T-helper 1 cell treated with Interleukin-12 subunit alpha and Interleukin-12 subunit beta and Interleukin-4 antibody, amounts not matched to agents 30 ng/mL and 1 ng/mL, for 36 hours (primary cell): ENCODE measurements around the gene CYP51A1. TPM values are rescaled to one million over a fixed set of nuclear protein-coding genes. Genes with fewer than 3 reads are reported as not detected.
"Not testable (repeated sequence)": the region's sequence is repeated elsewhere in the genome, so short reads cannot be mapped to it uniquely, and the experiment has no call there.

Experiments
- intact Hi-C: fragments of 100-400 bp; cut with micrococcal nuclease; formaldehyde crosslinking; loops from one replicate; pipeline ENCODE4 v1.15.1; 2024
- total RNA-seq: library from RNA; stranded (reverse); gene quantifications from 2 replicates; pipeline ENCODE4 v1.2.3, GENCODE V29; 2022

CYP51A1 gene
- total RNA-seq, 1 donor from 2014 or later, result 52.7 TPM

GRCh38 chr7:92131764-92132330, 2.4 kb downstream of the CYP51A1 start:
- intact Hi-C loops, result loop anchor here (5.0 to 10.0 kb wide), 6 partner anchors 585 to 1885 kb away; partner anchors contain the start of genes BET1, CDK6, CFAP69 and GTPBP10

DNA sequence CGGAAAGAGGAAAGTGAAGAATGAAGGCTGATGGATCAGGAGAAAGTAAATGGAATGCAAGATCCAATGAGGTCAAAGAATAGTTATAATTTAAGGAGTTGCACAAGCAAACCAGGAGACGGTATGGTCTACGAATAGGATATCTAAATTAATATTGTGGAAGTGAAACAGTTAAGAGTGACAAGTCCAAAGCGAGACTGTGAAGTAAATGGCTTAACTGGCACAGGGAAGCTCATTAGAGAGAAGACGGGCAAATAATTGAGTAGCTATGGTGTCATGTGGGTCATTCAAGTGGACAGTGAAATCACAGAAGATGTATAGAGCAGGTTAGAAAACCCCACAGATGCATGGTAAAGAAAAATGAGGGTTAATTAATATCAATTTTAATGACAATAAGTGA, 3.2 kb downstream of the CYP51A1 start:
- intact Hi-C loops, result loop anchor here (5.0 to 10.0 kb wide), 6 partner anchors 586 to 1884 kb away; partner anchors contain the start of genes BET1, CDK6, CFAP69 and GTPBP10

DNA sequence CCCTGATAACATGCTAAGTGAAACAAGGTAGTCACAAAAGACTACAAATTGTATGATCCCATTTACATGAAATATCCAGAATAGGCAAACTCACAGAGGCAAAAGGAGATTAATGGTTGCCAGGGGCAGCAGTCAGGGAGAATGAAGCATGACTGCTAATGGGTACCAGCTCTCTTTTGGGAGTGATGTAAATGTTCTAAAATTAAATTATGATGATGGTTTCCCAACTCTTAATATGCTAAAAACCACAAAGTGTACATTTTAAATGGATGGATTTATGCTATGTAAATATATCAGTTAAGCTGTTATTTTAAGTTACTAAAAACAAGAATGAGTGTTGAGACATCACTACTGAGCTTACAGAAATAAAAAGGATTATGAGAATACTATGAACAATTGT, 12.6 kb downstream of the CYP51A1 start:
- intact Hi-C loops, result no loop called here

GRCh38 chr7:92119213-92119759, 15.0 kb downstream of the CYP51A1 start:
- intact Hi-C loops, result no loop called here

GRCh38 chr7:92116949-92117348, 17.3 kb downstream of the CYP51A1 start:
- intact Hi-C loops, result no loop called here

DNA sequence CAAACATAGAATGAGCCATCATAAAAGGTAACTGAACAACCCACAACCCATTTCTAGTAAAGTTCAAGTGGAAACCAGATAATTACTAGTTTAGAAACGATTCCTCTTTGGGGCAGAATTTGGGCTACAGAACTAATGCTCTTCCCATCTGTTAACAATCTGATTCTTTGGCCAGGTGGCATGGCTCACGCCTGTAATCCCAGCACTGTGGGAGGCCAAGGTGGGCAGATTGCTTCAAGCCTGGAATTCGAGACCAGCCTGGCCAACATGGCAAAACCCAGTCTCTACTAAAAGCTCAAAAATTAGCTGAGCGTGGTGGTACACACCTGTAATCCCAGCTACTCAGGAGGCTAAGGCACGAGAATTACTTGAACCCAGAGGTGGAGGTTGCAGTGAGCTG, 18.5 kb downstream of the CYP51A1 start:
- intact Hi-C loops, result no loop called here

GRCh38 chr7:92110857-92111256, 23.4 kb downstream of the CYP51A1 start:
- intact Hi-C loops, result no loop called here

DNA sequence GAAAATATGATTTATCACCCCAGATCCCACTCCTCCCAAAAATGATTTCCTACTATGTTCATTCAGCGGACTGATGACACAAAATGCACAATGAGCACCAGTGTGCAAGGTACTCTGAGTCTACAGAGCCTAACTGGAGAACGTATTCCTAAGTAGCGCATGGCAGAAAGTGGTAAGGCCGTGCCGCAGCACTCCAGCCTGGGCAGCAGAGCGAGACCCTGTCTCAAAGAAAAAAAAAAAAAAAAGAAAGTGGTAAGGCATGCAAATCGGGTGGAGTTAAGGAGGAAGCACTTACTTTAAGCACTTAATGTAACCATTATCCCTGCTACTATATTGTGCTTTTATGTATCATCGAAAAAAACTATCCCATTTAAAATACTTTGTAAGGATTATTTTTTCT, 25.5 kb downstream of the CYP51A1 start:
- intact Hi-C loops, result no loop called here

- intact Hi-C loops, result not testable (repeated sequence)
These were observed 31.4 kb downstream of the CYP51A1 start for GRCh38 chr7:92102862-92103261.

- intact Hi-C loops, result no loop called here
These were observed 33.7 kb downstream of the CYP51A1 start for GRCh38 chr7:92100534-92100933.

- intact Hi-C loops, result no loop called here
These were observed 38.9 kb downstream of the CYP51A1 start for GRCh38 chr7:92095380-92095779.

DNA sequence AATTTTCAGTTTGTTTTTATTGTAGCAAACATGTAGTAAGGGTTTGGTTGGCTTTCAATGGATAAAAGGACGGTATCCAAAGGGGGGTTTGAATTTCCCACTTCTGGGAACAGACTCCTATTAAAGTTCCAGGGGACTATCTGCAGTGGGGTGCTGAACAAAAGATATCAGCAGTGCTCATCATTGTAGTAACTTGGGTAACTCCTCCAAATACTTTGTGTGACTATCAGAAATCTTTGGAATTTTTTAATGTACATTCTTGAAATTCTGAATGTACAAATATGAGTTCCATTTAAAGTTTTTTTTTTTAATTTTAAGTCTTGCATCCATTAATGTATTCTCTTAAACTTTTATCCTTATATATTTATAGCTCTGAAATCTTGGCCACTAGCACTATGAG, 42.1 kb downstream of the CYP51A1 start:
- intact Hi-C loops, result no loop called here

DNA sequence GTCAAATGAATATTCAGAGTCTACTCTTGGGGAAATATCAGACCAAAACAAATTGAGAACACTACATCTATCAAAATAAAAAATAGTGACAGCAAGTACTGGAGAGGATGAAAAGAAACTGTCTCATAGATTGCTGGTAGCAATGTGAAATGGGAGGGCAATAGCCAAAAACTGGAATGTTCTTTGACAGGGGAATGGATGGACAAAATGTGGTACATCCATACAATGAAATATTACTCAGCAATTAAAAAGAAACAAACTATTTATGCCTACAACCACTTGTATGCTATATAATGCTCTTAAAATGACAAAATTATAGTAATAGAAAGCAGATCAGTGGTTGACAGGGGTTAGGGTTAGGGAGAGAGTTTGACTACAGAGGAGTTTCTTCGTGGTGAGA, 46.0 kb downstream of the CYP51A1 start:
- intact Hi-C loops, result no loop called here

DNA sequence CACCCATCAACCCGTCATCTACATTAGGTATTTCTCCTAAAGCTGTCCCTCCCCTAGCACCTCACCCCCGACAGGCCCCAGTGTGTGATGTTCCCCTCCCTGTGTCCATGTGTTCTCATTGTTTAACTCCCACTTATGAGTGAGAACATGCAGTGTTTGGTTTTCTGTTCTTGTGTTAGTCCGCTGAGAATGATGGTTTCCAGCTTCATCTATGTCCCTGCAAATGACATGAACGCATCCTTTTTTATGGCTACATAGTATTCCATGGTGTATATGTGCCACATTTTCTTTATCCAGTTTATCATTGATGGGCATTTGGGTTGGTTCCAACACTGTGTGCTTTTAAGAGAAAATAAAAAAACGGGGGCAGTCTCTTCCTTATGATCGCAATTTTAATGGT, 50.4 kb downstream of the CYP51A1 start:
- intact Hi-C loops, result not testable (repeated sequence)

DNA sequence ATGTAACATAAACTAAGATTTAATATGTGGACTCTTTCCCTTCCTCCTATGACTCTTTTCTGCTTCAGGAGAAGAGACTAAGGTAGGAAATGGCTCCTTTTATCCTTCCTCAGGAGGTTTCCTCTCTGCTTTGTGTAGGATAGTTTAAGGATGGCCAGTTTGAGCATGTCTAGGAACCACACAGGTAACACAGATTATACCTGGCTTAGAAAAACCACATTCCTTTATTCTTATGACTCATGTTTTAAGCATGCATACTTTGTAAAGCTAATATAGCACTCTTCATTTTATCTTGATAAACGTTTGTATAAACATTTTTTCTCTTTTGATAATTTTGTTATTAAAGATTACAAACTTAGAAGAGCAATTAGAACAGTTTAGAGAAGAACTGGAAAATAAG, 57.8 kb downstream of the CYP51A1 start:
- intact Hi-C loops, result no loop called here

GRCh38 chr7:92075455-92076158, 58.7 kb downstream of the CYP51A1 start:
- intact Hi-C loops, result no loop called here

GRCh38 chr7:92072708-92073107, 61.6 kb downstream of the CYP51A1 start:
- intact Hi-C loops, result no loop called here

DNA sequence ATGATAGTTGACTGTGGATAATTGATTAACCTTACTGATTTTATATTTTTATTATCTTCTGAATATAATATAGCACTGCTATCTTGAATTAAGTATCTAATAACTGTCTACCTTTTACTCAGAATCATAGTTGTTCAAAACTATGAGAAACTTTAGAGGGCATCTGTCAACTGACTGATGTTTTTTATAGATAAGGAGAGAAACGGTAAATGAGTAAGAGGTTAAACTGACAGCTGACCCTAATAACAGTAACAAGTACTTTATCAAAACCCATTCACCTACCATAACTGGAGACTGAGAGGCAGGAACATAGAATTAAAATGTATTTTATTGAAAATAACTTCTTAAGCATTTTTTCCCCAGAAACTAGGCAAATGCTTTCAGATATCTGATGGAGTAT, 62.2 kb downstream of the CYP51A1 start:
- intact Hi-C loops, result no loop called here

GRCh38 chr7:92071032-92071431, 63.2 kb downstream of the CYP51A1 start:
- intact Hi-C loops, result no loop called here

GRCh38 chr7:92064438-92065029, 69.7 kb downstream of the CYP51A1 start:
- intact Hi-C loops, result no loop called here
